HG03039 (cell line): ENCODE data around the gene CNGA3.

Experiments
- ATAC-seq: cut with Tn5 transposase; IDR thresholded peaks from one replicate; pipeline ENCODE4 v1.9.1; 2021; ENCODE audit warnings: mild to moderate bottlenecking, moderate library complexity; ENCODE audit not compliant: unreplicated experiment

The CNGA3 gene

GRCh38 chr2:98376301-98376910 is 30.1 kb downstream of the CNGA3 start:
- ATAC-seq: no peak

- no peak for ATAC-seq
These were observed 30.7 kb downstream of the CNGA3 start for GRCh38 chr2:98376996-98377395.

GRCh38 chr2:98377544-98377943 is 31.3 kb downstream of the CNGA3 start:
- ATAC-seq: no peak

GRCh38 chr2:98378196-98378595 is 31.9 kb downstream of the CNGA3 start:
- ATAC-seq: no peak

- ATAC-seq: no peak
These were observed 32.6 kb downstream of the CNGA3 start for GRCh38 chr2:98378901-98379300.

- no peak for ATAC-seq
These were observed 33.3 kb downstream of the CNGA3 start for GRCh38 chr2:98379311-98380202.

GRCh38 chr2:98380203-98380535 is 33.9 kb downstream of the CNGA3 start:
- no peak for ATAC-seq

- ATAC-seq: no peak
These were observed 35.2 kb downstream of the CNGA3 start for GRCh38 chr2:98381494-98381893.

GRCh38 chr2:98382086-98382485 is 35.8 kb downstream of the CNGA3 start:
- no peak for ATAC-seq

GRCh38 chr2:98382739-98383138 is 36.5 kb downstream of the CNGA3 start:
- no peak for ATAC-seq

GRCh38 chr2:98383166-98383565 is 36.9 kb downstream of the CNGA3 start:
- ATAC-seq: no peak

- peak; percentile 61 for ATAC-seq
These were observed 38.9 kb downstream of the CNGA3 start for GRCh38 chr2:98385050-98385699.

GRCh38 chr2:98387478-98387877 is 41.2 kb downstream of the CNGA3 start:
- ATAC-seq: no peak

GRCh38 chr2:98388081-98388480 is 41.8 kb downstream of the CNGA3 start:
- no peak for ATAC-seq

GRCh38 chr2:98388601-98389250 is 42.5 kb downstream of the CNGA3 start:
- no peak for ATAC-seq

- ATAC-seq: no peak
These were observed 43.0 kb downstream of the CNGA3 start for GRCh38 chr2:98389251-98389605.

- ATAC-seq: no peak
These were observed 44.6 kb downstream of the CNGA3 start for GRCh38 chr2:98390571-98391476.

- no peak for ATAC-seq
These were observed 45.5 kb downstream of the CNGA3 start for GRCh38 chr2:98391581-98392270.

GRCh38 chr2:98393354-98393753 is 47.1 kb downstream of the CNGA3 start:
- ATAC-seq: no peak

- no peak for ATAC-seq
These were observed 48.4 kb downstream of the CNGA3 start for GRCh38 chr2:98394595-98395153.
